Stimulated activated naive CD8-positive, alpha-beta T cell treated with anti-CD3 and anti-CD28 coated beads, Interleukin-15, Interleukin-2, amounts not matched to agents 100 U/mL and 50 U/mL, for 24 hours (primary cell): ENCODE results near the gene TNS4.

ENCODE experiments used
- ATAC-seq: fragments of 150-1000 bp; cut with Tn5 transposase; one replicate; pipeline ENCODE4 v1.10.0; 2021
- DNase-seq: peaks from one replicate; pipeline ENCODE4 v3.0.0; 2021

Gene TNS4

GRCh38 chr17:40473573-40474365, 27.7 kb downstream of the TNS4 start:
- no peak for ATAC-seq
- DNase-seq, result no peak

- ATAC-seq (no peak), DNase-seq (no peak)
These were observed 28.5 kb downstream of the TNS4 start for GRCh38 chr17:40472733-40473452.

- no peak for DNase-seq
- no peak for ATAC-seq
These were observed 29.3 kb downstream of the TNS4 start for GRCh38 chr17:40471846-40472732.

- no peak for ATAC-seq
- DNase-seq, result no peak
These were observed 30.2 kb downstream of the TNS4 start for GRCh38 chr17:40470932-40471828.

- DNase-seq, result no peak
- ATAC-seq, result no peak
These were observed 31.4 kb downstream of the TNS4 start for GRCh38 chr17:40469805-40470675.

GRCh38 chr17:40468560-40468959, 32.9 kb downstream of the TNS4 start:
- no peak for ATAC-seq
- no peak for DNase-seq

GRCh38 chr17:40467281-40467867, 34.0 kb downstream of the TNS4 start:
- ATAC-seq (no peak), DNase-seq (no peak)

- ATAC-seq (no peak), DNase-seq (no peak)
These were observed 35.0 kb downstream of the TNS4 start for GRCh38 chr17:40466298-40466971.

GRCh38 chr17:40464392-40464855, 37.0 kb downstream of the TNS4 start:
- ATAC-seq (no peak), DNase-seq (no peak)

- no peak for ATAC-seq
- no peak for DNase-seq
These were observed 38.3 kb downstream of the TNS4 start for GRCh38 chr17:40463122-40463550.

- DNase-seq (no peak), ATAC-seq (no peak)
These were observed 38.9 kb downstream of the TNS4 start for GRCh38 chr17:40462343-40463121.

- DNase-seq, result no peak
These were observed 39.6 kb downstream of the TNS4 start for GRCh38 chr17:40461732-40462342.

GRCh38 chr17:40460968-40461731, 40.3 kb downstream of the TNS4 start:
- ATAC-seq (no peak), DNase-seq (no peak)

More at GRCh38 chr17:40461732-40462342, 39.6 kb downstream of the TNS4 start:
- no peak for ATAC-seq

- ATAC-seq (no peak), DNase-seq (no peak)
These were observed 40.8 kb downstream of the TNS4 start for GRCh38 chr17:40460604-40460967.

- ATAC-seq (no peak), DNase-seq (no peak)
These were observed 41.5 kb downstream of the TNS4 start for GRCh38 chr17:40459636-40460603.

GRCh38 chr17:40458851-40459482, 42.5 kb downstream of the TNS4 start:
- no peak for ATAC-seq
- DNase-seq, result no peak
